ENCODE data around the gene CCDC106.

DNA sequence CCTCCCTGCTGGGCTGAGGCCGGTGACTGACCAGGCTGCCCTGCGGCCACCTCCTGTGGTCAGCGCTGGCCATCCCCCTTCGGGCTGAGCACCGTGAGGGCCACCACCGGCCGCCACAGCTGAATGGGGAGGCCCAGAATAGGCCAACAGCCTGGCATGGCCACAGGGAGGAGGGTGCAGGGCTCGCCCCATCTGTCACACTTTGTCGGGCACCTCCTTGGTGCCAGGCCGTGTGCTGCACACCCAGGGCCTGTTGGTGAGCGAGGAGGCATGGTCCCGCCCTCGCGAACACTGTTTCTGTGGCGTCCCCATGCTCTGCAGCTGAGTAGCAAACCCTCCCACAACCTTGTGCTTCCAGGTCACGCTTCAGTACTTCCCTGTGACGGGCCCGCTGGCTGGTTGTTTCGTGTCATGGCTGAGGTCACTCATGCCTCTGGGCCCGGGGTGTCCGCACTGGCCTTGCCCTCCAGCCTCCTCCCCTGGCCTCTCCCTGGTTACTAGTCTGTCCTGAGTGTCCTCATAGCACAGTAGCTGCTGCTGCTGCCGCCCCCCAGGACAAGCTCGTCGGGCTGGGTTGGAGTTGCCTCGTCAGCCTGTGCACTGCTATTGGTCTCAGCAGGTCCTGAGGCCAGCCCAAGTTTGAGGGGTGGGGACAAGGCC is 42.2 kb downstream of the CCDC106 start:
- TF ChIP-seq RCOR1 (IDR thresholded peaks at IDR 0.05; ENCODE audit: insufficient replicate concordance, low read length) (no peak), POLR2A (IDR thresholded peaks at IDR 0.05; ENCODE audit: low read depth, low read length) (no peak), CTCF (conservative IDR thresholded peaks at IDR 0.05; ENCODE audit: low read depth, low read length) (no peak), MAFK (IDR thresholded peaks at IDR 0.05; ENCODE audit: low read depth, low read length) (no peak), RAD21 (IDR thresholded peaks at IDR 0.05; ENCODE audit: low read length) (no peak)
- TF ChIP-seq, protein P1, sequence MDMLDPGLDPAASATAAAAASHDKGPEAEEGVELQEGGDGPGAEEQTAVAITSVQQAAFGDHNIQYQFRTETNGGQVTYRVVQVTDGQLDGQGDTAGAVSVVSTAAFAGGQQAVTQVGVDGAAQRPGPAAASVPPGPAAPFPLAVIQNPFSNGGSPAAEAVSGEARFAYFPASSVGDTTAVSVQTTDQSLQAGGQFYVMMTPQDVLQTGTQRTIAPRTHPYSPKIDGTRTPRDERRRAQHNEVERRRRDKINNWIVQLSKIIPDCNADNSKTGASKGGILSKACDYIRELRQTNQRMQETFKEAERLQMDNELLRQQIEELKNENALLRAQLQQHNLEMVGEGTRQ (IDR thresholded peaks at IDR 0.05; ENCODE audit: low read depth, low read length), result no peak

Measured in IMR-90 (cell line).